OCI-LY7 (cell line): ENCODE measurements around the gene KRTAP10-5. TPM values are rescaled to one million over a fixed set of nuclear protein-coding genes. Genes with fewer than 3 reads are reported as not detected.

Experiments
- BruUV-seq: library from RNA; stranded (reverse); fragments of 400-500 nt; replicated peaks from 2 replicates; lab custom pipeline; 2021; lab: Mats Ljungman, UMichigan
- CTCF ChIA-PET: fragments of 300-600 bp; sonication (Branson Sonifier 250); formaldehyde crosslinking; loops from one replicate; lab custom pipeline; 2022; ENCODE audit warnings: antibody characterized with exemption; ENCODE audit not compliant: unreplicated experiment; lab: Charles Lee
- POLR2A ChIA-PET: fragments of 300-600 bp; sonication (Branson Sonifier 250); formaldehyde crosslinking; loops from one replicate; lab custom pipeline; 2022; ENCODE audit warnings: antibody characterized with exemption; lab: Charles Lee
- DNase-seq: peaks from one replicate; pipeline ENCODE4 v3.0.0-alpha.2; 2015; ENCODE audit warnings: low spot score
- H2AFZ ChIP-seq: fragments of 200-600 bp; sonication (generic), shearing (Covaris generic); 2 replicates; pipeline ENCODE4 v1.6.1; 2014; ENCODE audit warnings: mild to moderate bottlenecking, antibody characterized with exemption, low read length, moderate library complexity
- H3K27ac ChIP-seq: fragments of 200-600 bp; sonication (generic); 2 replicates; pipeline ENCODE4 v1.5.1; 2014; ENCODE audit warnings: mixed run types, low read depth, mild to moderate bottlenecking, moderate library complexity, low read length, inconsistent platforms; ENCODE audit not compliant: poor library complexity, severe bottlenecking
- H3K36me3 ChIP-seq: fragments of 200-600 bp; sonication (generic); 2 replicates; pipeline ENCODE4 v1.6.1; 2014; ENCODE audit warnings: mild to moderate bottlenecking, antibody characterized with exemption, low read length, moderate library complexity, mixed read lengths; ENCODE audit not compliant: insufficient read depth
- H3K4me1 ChIP-seq: fragments of 200-600 bp; sonication (generic); 2 replicates; pipeline ENCODE4 v1.5.1; 2014; ENCODE audit warnings: mild to moderate bottlenecking, low read length; ENCODE audit not compliant: insufficient read depth, poor library complexity, severe bottlenecking
- H3K4me2 ChIP-seq: fragments of 200-600 bp; sonication (generic); 2 replicates; pipeline ENCODE4 v1.6.1; 2014; ENCODE audit warnings: mild to moderate bottlenecking, low read length
- H3K4me3 ChIP-seq: fragments of 200-600 bp; sonication (generic); 2 replicates; pipeline ENCODE4 v1.5.1; 2014; ENCODE audit warnings: mild to moderate bottlenecking, low read depth, low read length; ENCODE audit not compliant: poor library complexity, severe bottlenecking
- H3K79me2 ChIP-seq: fragments of 200-600 bp; sonication (generic); 2 replicates; pipeline ENCODE4 v1.6.1; 2016; ENCODE audit warnings: low read depth, mild to moderate bottlenecking, low read length, moderate library complexity, mixed read lengths; ENCODE audit not compliant: insufficient read depth
- H3K9me2 ChIP-seq: fragments of 200-600 bp; sonication (generic); 2 replicates; pipeline ENCODE4 v1.6.1; 2016; ENCODE audit warnings: mild to moderate bottlenecking, low read length, mixed read lengths; ENCODE audit not compliant: insufficient read depth
- H3K9me3 ChIP-seq: fragments of 200-600 bp; sonication (generic); 2 replicates; pipeline ENCODE4 v1.6.1; 2014; ENCODE audit warnings: mild to moderate bottlenecking, mixed run types, low read length, mixed read lengths
- H4K20me1 ChIP-seq: fragments of 200-600 bp; sonication (generic); 2 replicates; pipeline ENCODE4 v1.6.1; 2014; ENCODE audit warnings: mild to moderate bottlenecking, antibody characterized with exemption, low read length, moderate library complexity, mixed read lengths; ENCODE audit not compliant: insufficient read depth
- EZH2phosphoT487 ChIP-seq: fragments of 200-600 bp; sonication (generic); IDR thresholded peaks from 2 replicates; pipeline ENCODE4 v1.6.1; 2018; ENCODE audit warnings: low read depth, borderline replicate concordance, mild to moderate bottlenecking, mixed run types, antibody characterized with exemption, low read length, moderate library complexity, mixed read lengths
- intact Hi-C: fragments of 100-400 bp; cut with micrococcal nuclease; formaldehyde crosslinking; loops from one replicate; pipeline ENCODE4 v1.10.0; 2022; ENCODE audit not compliant: unreplicated experiment
- total RNA-seq, 2 experiments: library from RNA; depleted of rRNA in 1 of 2; stranded (reverse); fragments of >200 nt in 1 of 2; shearing (Covaris generic) in 1 of 2; gene quantifications; 2 replicates each; pipeline ENCODE4 v1.2.3, GENCODE V29; 2014 to 2022
- TF ChIP-seq, protein P1 (sequence below): fragments of 200-600 bp; sonication (generic); conservative IDR thresholded peaks from 2 replicates; pipeline ENCODE4 v1.5.1; 2014; ENCODE audit warnings: mild to moderate bottlenecking, antibody characterized with exemption, low read length, moderate library complexity, mixed read lengths

The KRTAP10-5 gene
- total RNA-seq, 2 experiments from 2014 or later: not detected

DNA sequence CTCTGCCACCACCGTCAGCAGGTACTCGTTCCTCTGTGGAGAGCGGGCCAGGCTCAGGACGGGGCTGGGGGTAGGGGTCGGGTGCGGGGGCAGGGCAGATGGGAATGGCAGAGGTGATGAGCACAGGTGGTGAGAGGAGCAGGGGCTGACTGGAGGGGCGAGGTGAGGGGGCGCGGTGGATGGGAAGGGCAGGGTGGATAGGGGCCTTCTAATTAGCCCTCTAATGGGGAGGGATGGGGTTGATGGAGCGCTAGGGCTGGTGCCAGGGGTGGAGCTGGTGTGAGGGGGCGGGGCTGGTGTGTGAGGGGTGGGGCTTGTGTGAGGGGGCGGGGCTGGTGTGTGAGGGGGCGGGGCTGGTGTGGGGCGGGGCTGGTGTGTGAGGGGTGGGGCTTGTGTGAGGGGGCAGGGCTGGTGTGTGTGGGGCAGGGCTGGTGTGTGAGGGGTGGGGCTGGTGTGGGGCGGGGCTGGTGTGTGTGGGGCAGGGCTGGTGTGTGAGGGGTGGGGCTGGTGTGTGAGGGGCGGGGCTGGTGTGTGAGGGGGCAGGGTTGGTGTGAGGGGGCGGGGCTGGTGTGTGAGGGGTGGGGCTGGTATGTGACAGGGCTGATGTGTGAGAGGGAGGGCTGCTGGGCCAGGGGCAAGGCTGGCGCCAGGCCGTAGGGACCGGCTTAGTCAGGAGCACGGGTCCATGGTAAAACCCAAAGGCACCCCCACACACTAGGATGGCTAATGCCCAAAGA is 46.3 kb downstream of the KRTAP10-5 start:
- no peaks in the 10 kb centered on the region for H3K36me3 ChIP-seq
- intact Hi-C loops: no loop called here
- H3K4me3 ChIP-seq: no peak overlapping the region
- H3K4me2 ChIP-seq: no peak overlapping the region
- POLR2A ChIA-PET: no interaction called here
- no peak overlapping the region for H3K27ac ChIP-seq
- H3K4me1 ChIP-seq: no peaks in the 10 kb centered on the region
- CTCF ChIA-PET: no interaction called here
- H3K79me2 ChIP-seq: no peaks in the 10 kb centered on the region
- no peak for DNase-seq
- H4K20me1 ChIP-seq: no peaks in the 10 kb centered on the region
- TF ChIP-seq, protein P1, sequence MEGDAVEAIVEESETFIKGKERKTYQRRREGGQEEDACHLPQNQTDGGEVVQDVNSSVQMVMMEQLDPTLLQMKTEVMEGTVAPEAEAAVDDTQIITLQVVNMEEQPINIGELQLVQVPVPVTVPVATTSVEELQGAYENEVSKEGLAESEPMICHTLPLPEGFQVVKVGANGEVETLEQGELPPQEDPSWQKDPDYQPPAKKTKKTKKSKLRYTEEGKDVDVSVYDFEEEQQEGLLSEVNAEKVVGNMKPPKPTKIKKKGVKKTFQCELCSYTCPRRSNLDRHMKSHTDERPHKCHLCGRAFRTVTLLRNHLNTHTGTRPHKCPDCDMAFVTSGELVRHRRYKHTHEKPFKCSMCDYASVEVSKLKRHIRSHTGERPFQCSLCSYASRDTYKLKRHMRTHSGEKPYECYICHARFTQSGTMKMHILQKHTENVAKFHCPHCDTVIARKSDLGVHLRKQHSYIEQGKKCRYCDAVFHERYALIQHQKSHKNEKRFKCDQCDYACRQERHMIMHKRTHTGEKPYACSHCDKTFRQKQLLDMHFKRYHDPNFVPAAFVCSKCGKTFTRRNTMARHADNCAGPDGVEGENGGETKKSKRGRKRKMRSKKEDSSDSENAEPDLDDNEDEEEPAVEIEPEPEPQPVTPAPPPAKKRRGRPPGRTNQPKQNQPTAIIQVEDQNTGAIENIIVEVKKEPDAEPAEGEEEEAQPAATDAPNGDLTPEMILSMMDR: no peak
- TF ChIP-seq EZH2phosphoT487: no peak
- BruUV-seq: no TSS peak
- H3K9me3 ChIP-seq: no peaks in the 10 kb centered on the region
- H2AFZ ChIP-seq: no peak overlapping the region
- no peaks in the 10 kb centered on the region for H3K9me2 ChIP-seq

DNA sequence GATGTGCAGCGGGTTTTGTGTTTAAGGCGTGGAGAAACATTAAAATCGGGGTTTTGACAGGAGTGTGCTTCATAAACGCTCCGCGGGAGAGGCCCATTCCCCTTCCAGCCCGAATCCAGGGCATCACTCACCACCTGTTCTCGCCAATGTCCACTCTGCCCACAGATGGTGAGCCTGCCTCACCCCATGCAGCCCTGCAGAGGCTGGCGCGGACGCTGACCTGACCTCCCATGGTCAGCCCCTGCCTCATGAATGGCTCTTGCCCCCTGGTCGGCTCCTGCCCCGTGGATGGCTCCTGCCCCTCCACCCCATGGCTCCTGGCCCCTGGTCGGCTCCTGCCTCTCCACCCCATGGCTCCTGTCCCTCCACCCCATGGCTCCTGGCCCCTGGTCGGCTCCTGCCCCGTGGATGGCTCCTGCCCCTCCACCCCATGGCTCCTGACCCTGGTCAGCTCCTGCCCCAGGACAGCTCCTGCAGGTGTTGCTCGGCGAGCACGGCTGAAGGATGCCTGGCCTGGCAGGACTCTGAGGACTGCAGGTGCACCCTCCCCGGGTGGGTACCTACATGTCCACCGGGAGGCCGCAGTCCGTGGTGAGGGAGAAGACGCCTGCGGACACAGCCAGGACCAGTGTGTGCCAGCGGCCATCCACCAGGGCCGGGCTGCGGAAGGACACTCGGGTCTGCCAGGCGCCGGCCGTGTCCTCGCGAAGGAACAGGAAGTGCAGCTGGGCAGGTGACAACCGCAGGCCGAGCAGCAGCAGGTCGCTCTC is 47.1 kb downstream of the KRTAP10-5 start:
- Histone ChIP-seq H2AFZ (no peak overlapping the region), H3K36me3 (no peaks in the 10 kb centered on the region), H3K9me3 (no peaks in the 10 kb centered on the region), H3K4me1 (no peaks in the 10 kb centered on the region), H3K79me2 (no peaks in the 10 kb centered on the region), H3K27ac (no peak overlapping the region), H3K9me2 (no peaks in the 10 kb centered on the region), H4K20me1 (no peaks in the 10 kb centered on the region), H3K4me2 (no peak overlapping the region), H3K4me3 (no peak overlapping the region)
- ChIA-PET POLR2A (no interaction called here), CTCF (no interaction called here)
- BruUV-seq: no TSS peak
- TF ChIP-seq EZH2phosphoT487: no peak
- TF ChIP-seq, protein P1: no peak
- no peak for DNase-seq
- intact Hi-C loops: no loop called here

DNA sequence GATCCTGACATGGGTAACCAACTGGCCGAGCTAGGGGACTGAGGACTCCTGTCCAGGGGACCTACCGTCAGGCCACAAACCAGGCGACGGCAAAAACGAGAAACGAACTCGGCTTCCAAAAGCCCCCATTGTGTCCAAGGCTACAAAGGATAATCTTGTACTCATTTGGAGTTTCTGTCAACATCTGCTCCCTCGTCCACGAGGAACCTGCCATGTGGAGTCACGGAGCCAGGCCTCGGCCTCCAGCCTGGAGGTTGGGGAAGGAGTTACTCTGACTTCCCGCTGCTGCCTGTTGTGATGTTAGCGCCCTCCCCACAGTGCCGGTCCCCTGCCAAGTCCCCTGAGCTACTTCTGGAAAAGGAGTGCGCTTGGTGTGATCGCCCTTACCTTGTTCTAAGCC is 47.7 kb downstream of the KRTAP10-5 start:
- Histone ChIP-seq H2AFZ (no peak overlapping the region), H3K9me3 (no peaks in the 10 kb centered on the region), H3K36me3 (no peaks in the 10 kb centered on the region), H3K27ac (no peak overlapping the region), H3K9me2 (no peaks in the 10 kb centered on the region), H3K4me3 (no peak overlapping the region), H3K4me2 (no peak overlapping the region), H4K20me1 (no peaks in the 10 kb centered on the region), H3K4me1 (no peaks in the 10 kb centered on the region), H3K79me2 (no peaks in the 10 kb centered on the region)
- no peak for TF ChIP-seq EZH2phosphoT487
- TF ChIP-seq, protein P1: no peak
- no TSS peak for BruUV-seq
- ChIA-PET CTCF (no interaction called here), POLR2A (no interaction called here)
- no peak for DNase-seq
- intact Hi-C loops: no loop called here
